ENCODE results near the gene NXPH3.
A peak's percentile ranks its signal among the peaks of the same experiment; 100 is the strongest.
"Not testable (repeated sequence)": the region's sequence is repeated elsewhere in the genome, so short reads cannot be mapped to it uniquely, and the experiment has no call there.

Gene NXPH3

GRCh38 chr17:49549691-49550678, 25.7 kb upstream of the NXPH3 start:
- no peak overlapping the region for H3K4me3 Mint-ChIP-seq
- no peaks in the 10 kb centered on the region for H3K4me1 Mint-ChIP-seq (ENCODE audit: low read depth)
- no peaks in the 10 kb centered on the region for H3K36me3 Mint-ChIP-seq (ENCODE audit: low read depth)
- no peak overlapping the region for H3K27ac Mint-ChIP-seq
- no peaks in the 10 kb centered on the region for H3K27me3 Mint-ChIP-seq
- no peak for DNase-seq
- H3K9me3 Mint-ChIP-seq = no peaks in the 10 kb centered on the region

- not testable (repeated sequence) for H3K9me3 Mint-ChIP-seq; H3K27ac Mint-ChIP-seq; H3K4me1 Mint-ChIP-seq (ENCODE audit: low read depth)
Measured at GRCh38 chr17:49550764-49551163, 24.9 kb upstream of the NXPH3 start.

GRCh38 chr17:49551221-49552069, 24.2 kb upstream of the NXPH3 start:
- H3K27me3 Mint-ChIP-seq = no peaks in the 10 kb centered on the region
- H3K4me1 Mint-ChIP-seq (ENCODE audit: low read depth) = peaks cover 5% of the 10 kb centered on the region
- no peak overlapping the region for H3K27ac Mint-ChIP-seq
- H3K9me3 Mint-ChIP-seq = no peaks in the 10 kb centered on the region
- H3K36me3 Mint-ChIP-seq (ENCODE audit: low read depth) = no peaks in the 10 kb centered on the region
- DNase-seq = no peak
- no peak overlapping the region for H3K4me3 Mint-ChIP-seq

More at GRCh38 chr17:49550764-49551163, 24.9 kb upstream of the NXPH3 start:
- H3K4me3 Mint-ChIP-seq; H3K36me3 Mint-ChIP-seq (ENCODE audit: low read depth); DNase-seq; H3K27me3 Mint-ChIP-seq: not testable (repeated sequence)

GRCh38 chr17:49552070-49552751, 23.5 kb upstream of the NXPH3 start:
- no peaks in the 10 kb centered on the region for H3K9me3 Mint-ChIP-seq
- DNase-seq = no peak
- H3K36me3 Mint-ChIP-seq (ENCODE audit: low read depth) = no peaks in the 10 kb centered on the region
- peaks cover 5% of the 10 kb centered on the region for H3K4me1 Mint-ChIP-seq (ENCODE audit: low read depth)
- H3K4me3 Mint-ChIP-seq = no peak overlapping the region
- H3K27me3 Mint-ChIP-seq = peaks cover under 1% of the 10 kb centered on the region
- H3K27ac Mint-ChIP-seq = no peak overlapping the region

GRCh38 chr17:49553676-49554335, 21.9 kb upstream of the NXPH3 start:
- peaks cover 4% of the 10 kb centered on the region for H3K27me3 Mint-ChIP-seq
- peaks cover 7% of the 10 kb centered on the region for H3K4me1 Mint-ChIP-seq (ENCODE audit: low read depth)
- no peaks in the 10 kb centered on the region for H3K36me3 Mint-ChIP-seq (ENCODE audit: low read depth)
- no peak for DNase-seq
- H3K9me3 Mint-ChIP-seq = no peaks in the 10 kb centered on the region
- no peak overlapping the region for H3K4me3 Mint-ChIP-seq
- H3K27ac Mint-ChIP-seq = no peak overlapping the region

- H3K27me3 Mint-ChIP-seq = peaks cover 4% of the 10 kb centered on the region
- peaks cover 7% of the 10 kb centered on the region for H3K4me1 Mint-ChIP-seq (ENCODE audit: low read depth)
- no peaks in the 10 kb centered on the region for H3K9me3 Mint-ChIP-seq
- DNase-seq = no peak
- no peaks in the 10 kb centered on the region for H3K36me3 Mint-ChIP-seq (ENCODE audit: low read depth)
- no peak overlapping the region for H3K27ac Mint-ChIP-seq
- H3K4me3 Mint-ChIP-seq = no peak overlapping the region
Measured at GRCh38 chr17:49554694-49555494, 20.8 kb upstream of the NXPH3 start.

- no peaks in the 10 kb centered on the region for H3K36me3 Mint-ChIP-seq (ENCODE audit: low read depth)
- DNase-seq = no peak
- peaks cover 4% of the 10 kb centered on the region for H3K27me3 Mint-ChIP-seq
- no peak overlapping the region for H3K4me3 Mint-ChIP-seq
- H3K27ac Mint-ChIP-seq = peak overlapping the region; percentile 26
- H3K9me3 Mint-ChIP-seq = no peaks in the 10 kb centered on the region
- H3K4me1 Mint-ChIP-seq (ENCODE audit: low read depth) = peaks cover 7% of the 10 kb centered on the region
Measured at GRCh38 chr17:49555495-49556222, 20.0 kb upstream of the NXPH3 start.

- no peak overlapping the region for H3K4me3 Mint-ChIP-seq
- DNase-seq = peak; percentile 93
- H3K36me3 Mint-ChIP-seq (ENCODE audit: low read depth) = no peaks in the 10 kb centered on the region
- no peaks in the 10 kb centered on the region for H3K9me3 Mint-ChIP-seq
- H3K4me1 Mint-ChIP-seq (ENCODE audit: low read depth) = peaks cover 7% of the 10 kb centered on the region
- peak overlapping the region; percentile 26 for H3K27ac Mint-ChIP-seq
- H3K27me3 Mint-ChIP-seq = peaks cover 4% of the 10 kb centered on the region
Measured at GRCh38 chr17:49556223-49556943, 19.3 kb upstream of the NXPH3 start.

- Mint-ChIP-seq H3K36me3 (ENCODE audit: low read depth) (no peaks in the 10 kb centered on the region), H3K27me3 (peaks cover 4% of the 10 kb centered on the region), H3K4me3 (no peak overlapping the region), H3K4me1 (ENCODE audit: low read depth) (peaks cover 7% of the 10 kb centered on the region), H3K27ac (no peak overlapping the region), H3K9me3 (no peaks in the 10 kb centered on the region)
- DNase-seq = no peak
Measured at GRCh38 chr17:49557312-49558024, 18.2 kb upstream of the NXPH3 start.

GRCh38 chr17:49564638-49565037, 11.0 kb upstream of the NXPH3 start:
- Mint-ChIP-seq H3K36me3 (ENCODE audit: low read depth) (no peaks in the 10 kb centered on the region), H3K27ac (no peak overlapping the region), H3K4me1 (ENCODE audit: low read depth) (peaks cover 18% of the 10 kb centered on the region), H3K4me3 (no peak overlapping the region), H3K9me3 (no peaks in the 10 kb centered on the region), H3K27me3 (peaks cover 18% of the 10 kb centered on the region)
- DNase-seq = no peak

GRCh38 chr17:49565948-49566491, 9.7 kb upstream of the NXPH3 start:
- DNase-seq = no peak
- Mint-ChIP-seq H3K27ac (peak overlapping the region; percentile 68), H3K4me3 (no peak overlapping the region), H3K27me3 (peaks cover 22% of the 10 kb centered on the region), H3K9me3 (no peaks in the 10 kb centered on the region), H3K36me3 (ENCODE audit: low read depth) (peaks cover 1% of the 10 kb centered on the region), H3K4me1 (ENCODE audit: low read depth) (peaks cover 18% of the 10 kb centered on the region)

- no peak for DNase-seq
- H3K27ac Mint-ChIP-seq = no peak overlapping the region
- H3K36me3 Mint-ChIP-seq (ENCODE audit: low read depth) = peaks cover 1% of the 10 kb centered on the region
- H3K4me1 Mint-ChIP-seq (ENCODE audit: low read depth) = peaks cover 18% of the 10 kb centered on the region
- no peak overlapping the region for H3K4me3 Mint-ChIP-seq
- H3K9me3 Mint-ChIP-seq = no peaks in the 10 kb centered on the region
- H3K27me3 Mint-ChIP-seq = peaks cover 29% of the 10 kb centered on the region
Measured at GRCh38 chr17:49566668-49567071, 9.0 kb upstream of the NXPH3 start.
